ENCODE measurements around the gene INSIG1.

Gene INSIG1

DNA sequence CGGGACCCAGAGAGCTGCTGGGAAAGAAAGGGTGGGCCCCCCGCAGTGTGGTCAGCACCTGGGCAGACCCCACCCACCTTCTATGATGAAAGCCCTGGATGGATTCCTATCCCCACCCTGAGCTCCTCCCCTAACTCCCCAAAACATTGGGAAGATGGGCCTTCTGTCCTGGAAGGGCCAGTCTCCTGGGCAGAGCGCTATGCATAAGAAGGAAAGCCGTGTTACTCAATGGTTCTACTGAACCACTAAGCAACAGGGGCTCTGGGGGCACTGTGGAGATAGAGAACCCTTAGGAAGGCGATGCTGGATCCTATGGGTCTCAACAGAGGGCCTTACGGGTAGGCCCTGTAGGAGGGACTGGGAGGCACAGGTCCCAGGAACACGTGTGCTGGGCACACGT lies 30.7 kb upstream of the INSIG1 start:
- Mint-ChIP-seq H3K4me3 (no peak overlapping the region), H3K36me3 (ENCODE audit: low read depth) (no peaks in the 10 kb centered on the region), H3K9me3 (no peaks in the 10 kb centered on the region), H3K27ac (no peak overlapping the region), H3K4me1 (no peaks in the 10 kb centered on the region), H3K27me3 (ENCODE audit: low read depth) (no peaks in the 10 kb centered on the region)
- TF ChIP-seq, protein P1, sequence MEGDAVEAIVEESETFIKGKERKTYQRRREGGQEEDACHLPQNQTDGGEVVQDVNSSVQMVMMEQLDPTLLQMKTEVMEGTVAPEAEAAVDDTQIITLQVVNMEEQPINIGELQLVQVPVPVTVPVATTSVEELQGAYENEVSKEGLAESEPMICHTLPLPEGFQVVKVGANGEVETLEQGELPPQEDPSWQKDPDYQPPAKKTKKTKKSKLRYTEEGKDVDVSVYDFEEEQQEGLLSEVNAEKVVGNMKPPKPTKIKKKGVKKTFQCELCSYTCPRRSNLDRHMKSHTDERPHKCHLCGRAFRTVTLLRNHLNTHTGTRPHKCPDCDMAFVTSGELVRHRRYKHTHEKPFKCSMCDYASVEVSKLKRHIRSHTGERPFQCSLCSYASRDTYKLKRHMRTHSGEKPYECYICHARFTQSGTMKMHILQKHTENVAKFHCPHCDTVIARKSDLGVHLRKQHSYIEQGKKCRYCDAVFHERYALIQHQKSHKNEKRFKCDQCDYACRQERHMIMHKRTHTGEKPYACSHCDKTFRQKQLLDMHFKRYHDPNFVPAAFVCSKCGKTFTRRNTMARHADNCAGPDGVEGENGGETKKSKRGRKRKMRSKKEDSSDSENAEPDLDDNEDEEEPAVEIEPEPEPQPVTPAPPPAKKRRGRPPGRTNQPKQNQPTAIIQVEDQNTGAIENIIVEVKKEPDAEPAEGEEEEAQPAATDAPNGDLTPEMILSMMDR (IDR thresholded peaks at IDR 0.05; ENCODE audit: unreplicated experiment in 3 of 3): no peak

DNA sequence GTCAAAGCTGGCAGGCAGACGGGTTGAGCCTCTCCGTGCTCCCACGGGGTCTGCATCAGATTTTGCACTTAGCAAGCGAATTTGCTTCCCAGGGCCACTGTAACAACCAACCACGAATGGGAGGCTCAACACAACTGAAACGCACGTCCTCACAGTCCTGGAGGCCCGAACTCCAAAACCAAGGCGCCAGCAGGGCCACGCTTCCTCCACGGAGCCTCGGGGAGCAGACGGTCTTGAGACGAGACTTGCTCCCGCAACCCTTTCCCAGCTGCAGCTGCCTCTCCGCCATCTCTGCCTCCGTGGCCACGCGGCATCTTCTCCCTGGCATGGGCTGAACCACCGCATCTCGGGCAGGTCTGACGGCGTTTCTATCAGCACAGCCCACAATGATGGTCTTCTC lies 30.2 kb upstream of the INSIG1 start:
- H3K27ac Mint-ChIP-seq: no peak overlapping the region
- no peaks in the 10 kb centered on the region for H3K36me3 Mint-ChIP-seq (ENCODE audit: low read depth)
- H3K4me3 Mint-ChIP-seq: no peak overlapping the region
- H3K9me3 Mint-ChIP-seq: no peaks in the 10 kb centered on the region
- no peaks in the 10 kb centered on the region for H3K4me1 Mint-ChIP-seq
- TF ChIP-seq, protein P1 (IDR thresholded peaks at IDR 0.05; ENCODE audit: unreplicated experiment in 3 of 3): no peak
- H3K27me3 Mint-ChIP-seq (ENCODE audit: low read depth): no peaks in the 10 kb centered on the region

DNA sequence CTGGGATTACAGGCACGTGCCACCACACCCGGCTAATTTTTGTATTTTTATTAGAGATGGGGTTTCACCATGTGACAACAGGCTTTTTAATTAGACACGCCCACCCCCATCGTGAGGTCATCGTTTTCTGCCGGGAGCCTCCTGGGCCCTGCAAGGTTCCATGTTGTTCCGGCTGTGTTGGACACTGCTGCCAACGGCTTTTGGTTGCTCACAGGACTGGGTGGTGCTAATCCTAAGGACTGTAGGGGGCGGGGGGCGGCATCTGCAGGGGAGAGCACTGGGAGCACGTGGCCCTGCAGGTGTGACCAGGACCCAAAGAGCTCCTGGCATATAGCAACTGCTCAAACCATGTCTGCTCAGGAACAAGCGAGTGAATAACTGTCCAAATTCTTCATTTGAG lies 29.5 kb upstream of the INSIG1 start:
- H3K27me3 Mint-ChIP-seq (ENCODE audit: low read depth): no peaks in the 10 kb centered on the region
- no peak overlapping the region for H3K27ac Mint-ChIP-seq
- TF ChIP-seq, protein P1 (IDR thresholded peaks at IDR 0.05; ENCODE audit: unreplicated experiment in 3 of 3): no peak
- H3K4me3 Mint-ChIP-seq: no peak overlapping the region
- H3K36me3 Mint-ChIP-seq (ENCODE audit: low read depth): no peaks in the 10 kb centered on the region
- H3K4me1 Mint-ChIP-seq: no peaks in the 10 kb centered on the region
- no peaks in the 10 kb centered on the region for H3K9me3 Mint-ChIP-seq

DNA sequence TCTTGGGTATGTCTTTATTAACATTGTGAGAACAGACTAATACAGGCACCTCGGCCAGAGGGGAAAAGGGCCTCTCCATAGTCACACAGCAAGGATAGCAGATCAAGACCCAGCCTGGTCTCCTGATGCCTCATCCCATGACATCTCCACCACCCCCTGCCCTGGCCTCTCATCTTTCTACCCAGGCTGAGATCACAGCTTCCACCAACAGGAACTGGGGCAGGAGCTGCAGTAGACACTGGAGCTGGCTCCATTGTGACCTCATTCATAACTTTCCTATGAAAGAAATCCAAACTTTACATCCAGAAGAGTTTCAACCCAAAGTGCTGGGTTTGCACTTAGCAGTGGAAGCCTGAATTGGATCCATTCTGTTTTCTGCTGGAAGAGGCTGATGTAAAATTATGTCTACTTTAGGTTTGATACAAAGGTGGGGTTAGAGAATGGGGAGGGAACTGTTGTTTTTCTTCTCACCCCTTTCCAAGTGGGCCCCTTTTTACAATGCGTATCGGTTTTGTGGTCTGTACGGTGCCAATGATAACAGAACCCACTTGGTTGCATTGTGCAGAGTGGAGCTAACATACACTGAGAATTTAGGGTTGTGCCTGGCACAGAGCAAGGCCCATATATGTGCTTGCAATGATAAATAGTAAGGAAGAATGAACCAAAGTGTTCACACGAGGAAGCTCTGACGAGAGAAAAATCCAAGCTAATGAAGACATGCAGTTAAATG lies 28.6 kb upstream of the INSIG1 start:
- Mint-ChIP-seq H3K36me3 (ENCODE audit: low read depth) (no peaks in the 10 kb centered on the region), H3K27me3 (ENCODE audit: low read depth) (no peaks in the 10 kb centered on the region), H3K9me3 (no peaks in the 10 kb centered on the region), H3K27ac (no peak overlapping the region), H3K4me3 (no peak overlapping the region), H3K4me1 (no peaks in the 10 kb centered on the region)
- TF ChIP-seq, protein P1 (IDR thresholded peaks at IDR 0.05; ENCODE audit: unreplicated experiment in 3 of 3): no peak

GRCh38 chr7:155269766-155270585 lies 27.7 kb upstream of the INSIG1 start:
- Mint-ChIP-seq H3K4me3 (no peak overlapping the region), H3K27ac (no peak overlapping the region), H3K27me3 (ENCODE audit: low read depth) (no peaks in the 10 kb centered on the region), H3K36me3 (ENCODE audit: low read depth) (no peaks in the 10 kb centered on the region), H3K9me3 (no peaks in the 10 kb centered on the region), H3K4me1 (peaks cover 9% of the 10 kb centered on the region)
- TF ChIP-seq, protein P1 (IDR thresholded peaks at IDR 0.05; ENCODE audit: unreplicated experiment in 3 of 3): no peak
